Fibroblast of pulmonary artery (primary cell): Measurements from ENCODE around the gene PRKG2.
A peak's percentile ranks its signal among the peaks of the same experiment; 100 is the strongest.

Experiments used
- DNase-seq: peaks from one replicate; pipeline ENCODE4 v3.0.0-alpha.2; 2010; ENCODE audit warnings: low read depth
- H3K4me3 ChIP-seq: replicated peaks from 2 replicates; pipeline ENCODE4 v1.5.1; 2011; ENCODE audit warnings: low read depth, mild to moderate bottlenecking, control low read depth, low read length, moderate library complexity
- CTCF ChIP-seq: IDR thresholded peaks from 2 replicates; pipeline ENCODE4 v1.5.1; 2011; ENCODE audit warnings: mild to moderate bottlenecking, control low read depth, low read length, inconsistent platforms; ENCODE audit errors: missing control alignments

The PRKG2 gene

GRCh38 chr4:81084029-81084428 lies 131.0 kb downstream of the PRKG2 start:
- H3K4me3 ChIP-seq: no peak overlapping the region
- peak; percentile 57 for TF ChIP-seq CTCF
- peak; percentile 63 for DNase-seq

- DNase-seq: no peak
- H3K4me3 ChIP-seq: no peak overlapping the region
- TF ChIP-seq CTCF: no peak
These were observed 133.9 kb downstream of the PRKG2 start for GRCh38 chr4:81081156-81081555.

GRCh38 chr4:81071013-81071412 lies 144.0 kb downstream of the PRKG2 start:
- no peak overlapping the region for H3K4me3 ChIP-seq
- no peak for DNase-seq
- no peak for TF ChIP-seq CTCF

- peak; percentile 98 for TF ChIP-seq CTCF
- peak; percentile 94 for DNase-seq
- no peak overlapping the region for H3K4me3 ChIP-seq
These were observed 145.2 kb downstream of the PRKG2 start for GRCh38 chr4:81069706-81070331.

GRCh38 chr4:81065446-81065845 lies 149.6 kb downstream of the PRKG2 start:
- no peak for DNase-seq
- TF ChIP-seq CTCF: no peak
- H3K4me3 ChIP-seq: no peak overlapping the region

GRCh38 chr4:81062001-81062400 lies 153.0 kb downstream of the PRKG2 start:
- no peak overlapping the region for H3K4me3 ChIP-seq
- DNase-seq: no peak
- no peak for TF ChIP-seq CTCF

- no peak overlapping the region for H3K4me3 ChIP-seq
- no peak for DNase-seq
- no peak for TF ChIP-seq CTCF
These were observed 153.7 kb downstream of the PRKG2 start for GRCh38 chr4:81061344-81061730.
